SU-DHL-6 (cell line): ENCODE results near the gene KRT23.

Experiments
- CTCF ChIP-seq: fragments of 200-600 bp; sonication (generic); IDR thresholded peaks from one replicate; pipeline ENCODE4 v1.5.1; 2017; ENCODE audit warnings: antibody characterized with exemption, mild to moderate bottlenecking, low read length, moderate library complexity; ENCODE audit not compliant: insufficient read depth, poor library complexity, severe bottlenecking
- EZH2phosphoT487 ChIP-seq: fragments of 200-600 bp; sonication (generic), shearing (Covaris generic); conservative IDR thresholded peaks from 2 replicates; pipeline ENCODE4 v1.6.1; 2018; ENCODE audit warnings: mild to moderate bottlenecking, antibody characterized with exemption, low read length, moderate library complexity, mixed read lengths

DNA sequence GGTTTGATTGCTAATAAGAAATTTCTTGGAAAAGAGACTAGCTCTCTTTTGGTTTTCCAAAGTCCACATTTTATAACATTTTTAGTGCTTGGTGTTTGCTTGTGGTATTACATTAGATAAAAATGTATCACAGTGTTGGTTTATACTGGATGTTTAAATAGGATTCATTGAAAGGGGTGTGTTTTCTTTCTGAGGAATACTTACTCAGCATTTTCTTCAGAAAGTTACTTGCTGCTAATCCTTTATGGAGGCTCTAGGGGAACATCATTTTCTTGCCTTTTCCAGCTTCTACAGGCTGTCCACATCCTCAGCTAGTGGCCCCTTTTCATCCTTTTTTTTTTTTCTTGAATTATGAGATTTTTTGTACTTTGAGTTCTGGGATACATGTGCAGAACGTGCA lies 30.1 kb upstream of the KRT23 start:
- TF ChIP-seq CTCF (no peak), EZH2phosphoT487 (no peak)
